H9 (cell line): ENCODE measurements around the gene PDIA6. TPM values are rescaled to one million over a fixed set of nuclear protein-coding genes. Genes with fewer than 3 reads are reported as not detected.

Source experiments
- DNase-seq: peaks from one replicate; pipeline ENCODE4 v3.0.0-alpha.2; 2017
- H2AFZ ChIP-seq: one replicate; pipeline ENCODE4 v1.6.1; 2013; ENCODE audit warnings: mild to moderate bottlenecking, low read length, control low read depth, moderate library complexity
- H2AK5ac ChIP-seq: 2 replicates; pipeline ENCODE4 v1.6.1; 2013; ENCODE audit warnings: low read length, control low read depth, mixed read lengths; ENCODE audit not compliant: insufficient read length
- H2BK120ac ChIP-seq: one replicate; pipeline ENCODE4 v1.6.1; 2013; ENCODE audit warnings: low read depth, mild to moderate bottlenecking, low read length, control low read depth, inconsistent platforms; ENCODE audit not compliant: poor library complexity, severe bottlenecking
- H2BK12ac ChIP-seq: 2 replicates; pipeline ENCODE4 v1.6.1; 2013; ENCODE audit warnings: low read length, control low read depth, mixed read lengths, low read depth; ENCODE audit not compliant: insufficient read length
- H2BK15ac ChIP-seq: 2 replicates; pipeline ENCODE4 v1.6.1; 2013; ENCODE audit warnings: low read depth, low read length, control low read depth
- H2BK20ac ChIP-seq: one replicate; pipeline ENCODE4 v1.6.1; 2013; ENCODE audit warnings: low read depth, mild to moderate bottlenecking, low read length, control low read depth, inconsistent platforms; ENCODE audit not compliant: poor library complexity, severe bottlenecking
- H2BK5ac ChIP-seq: 2 replicates; pipeline ENCODE4 v1.6.1; 2013; ENCODE audit warnings: low read length, control low read depth, mixed read lengths; ENCODE audit not compliant: insufficient read length
- H3K14ac ChIP-seq: 2 replicates; pipeline ENCODE4 v1.6.1; 2013; ENCODE audit warnings: low read length, control low read depth; ENCODE audit not compliant: insufficient read depth
- H3K18ac ChIP-seq: 2 replicates; pipeline ENCODE4 v1.6.1; 2013; ENCODE audit warnings: low read depth, mild to moderate bottlenecking, mixed read lengths, low read length, control low read depth; ENCODE audit not compliant: insufficient read length
- H3K23ac ChIP-seq: 2 replicates; pipeline ENCODE4 v1.6.1; 2013; ENCODE audit warnings: low read length, control low read depth, mixed read lengths, low read depth; ENCODE audit not compliant: insufficient read length
- H3K23me2 ChIP-seq: 2 replicates; pipeline ENCODE4 v1.6.1; 2013; ENCODE audit warnings: low read depth, mild to moderate bottlenecking, mixed read lengths, low read length, control low read depth; ENCODE audit not compliant: insufficient read length, poor library complexity, severe bottlenecking
- H3K27ac ChIP-seq: 2 replicates; pipeline ENCODE4 v1.5.1; 2013; ENCODE audit warnings: low read length, control low read depth, mixed read lengths, low read depth; ENCODE audit not compliant: insufficient read length
- H3K27me3 ChIP-seq: 2 replicates; pipeline ENCODE4 v1.6.1; 2013; ENCODE audit warnings: low read length, control low read depth, inconsistent platforms; ENCODE audit not compliant: insufficient read depth
- H3K4ac ChIP-seq: 2 replicates; pipeline ENCODE4 v1.6.1; 2013; ENCODE audit warnings: low read depth, mild to moderate bottlenecking, control low read depth, inconsistent platforms, low read length, moderate library complexity
- H3K4me1 ChIP-seq: 2 replicates; pipeline ENCODE4 v1.6.1; 2013; ENCODE audit warnings: low read length, control low read depth, inconsistent platforms; ENCODE audit not compliant: insufficient read depth
- H3K4me2 ChIP-seq: 2 replicates; pipeline ENCODE4 v1.6.1; 2013; ENCODE audit warnings: low read length, control low read depth, mixed read lengths; ENCODE audit not compliant: insufficient read length, insufficient read depth
- H3K56ac ChIP-seq: 2 replicates; pipeline ENCODE4 v1.6.1; 2013; ENCODE audit warnings: low read depth, mild to moderate bottlenecking, mixed read lengths, low read length, control low read depth; ENCODE audit not compliant: insufficient read length
- H3K79me1 ChIP-seq: 2 replicates; pipeline ENCODE4 v1.6.1; 2013; ENCODE audit warnings: low read depth, mild to moderate bottlenecking, moderate library complexity, low read length, control low read depth, inconsistent platforms; ENCODE audit not compliant: insufficient read depth, poor library complexity, severe bottlenecking
- H3K79me2 ChIP-seq: 2 replicates; pipeline ENCODE4 v1.6.1; 2013; ENCODE audit warnings: low read length, control low read depth, inconsistent platforms; ENCODE audit not compliant: insufficient read depth
- H3K9ac ChIP-seq: 2 replicates; pipeline ENCODE4 v1.6.1; 2013; ENCODE audit warnings: low read length, control low read depth, mixed read lengths; ENCODE audit not compliant: insufficient read length; ENCODE audit errors: extremely low read depth
- H3K9me3 ChIP-seq: one replicate; pipeline ENCODE4 v1.6.1; 2013; ENCODE audit warnings: low read depth, low read length, inconsistent platforms; ENCODE audit not compliant: control insufficient read depth
- H3T11ph ChIP-seq: one replicate; pipeline ENCODE4 v1.6.1; 2013; ENCODE audit warnings: mild to moderate bottlenecking, low read length, control low read depth, inconsistent platforms
- H4K20me1 ChIP-seq: one replicate; pipeline ENCODE4 v1.6.1; 2013; ENCODE audit not compliant: control insufficient read depth, insufficient read length, insufficient read depth
- H4K5ac ChIP-seq: 2 replicates; pipeline ENCODE4 v1.6.1; 2013; ENCODE audit warnings: low read depth, mild to moderate bottlenecking, mixed read lengths, low read length, control low read depth; ENCODE audit not compliant: insufficient read length
- H4K8ac ChIP-seq: replicated peaks from 2 replicates; pipeline ENCODE4 v1.6.1; 2013; ENCODE audit warnings: low read length, control low read depth, mixed read lengths, low read depth; ENCODE audit not compliant: insufficient read length
- H4K91ac ChIP-seq: 2 replicates; pipeline ENCODE4 v1.6.1; 2013; ENCODE audit warnings: low read depth, mild to moderate bottlenecking, moderate library complexity, mixed read lengths, low read length, control low read depth; ENCODE audit not compliant: insufficient read length
- H3K27ac Mint-ChIP-seq, 3 experiments: 2 replicates in 2 of 3; 3 replicates in 1 of 3; pipeline ENCODE4 v1.8.0; 2020 to 2021; ENCODE audit warnings: mixed read lengths in 3 of 3, mild to moderate bottlenecking in 1 of 3, moderate library complexity in 1 of 3
- H3K27me3 Mint-ChIP-seq: 2 replicates; pipeline ENCODE4 v1.8.0; 2021; ENCODE audit warnings: low read depth, mild to moderate bottlenecking, moderate library complexity, mixed read lengths
- H3K36me3 Mint-ChIP-seq, 3 experiments: 2 replicates in 2 of 3; 3 replicates in 1 of 3; pipeline ENCODE4 v1.8.0; 2020 to 2021; ENCODE audit warnings: low read depth in 3 of 3, mixed read lengths in 3 of 3; ENCODE audit not compliant: insufficient read depth in 1 of 3
- H3K4me1 Mint-ChIP-seq, 2 experiments: 2 replicates each; pipeline ENCODE4 v1.8.0; 2020; ENCODE audit warnings: mixed read lengths in 2 of 2
- H3K4me3 Mint-ChIP-seq, 2 experiments: 2 replicates in 1 of 2; 3 replicates in 1 of 2; pipeline ENCODE4 v1.8.0; 2020 to 2021; ENCODE audit warnings: mild to moderate bottlenecking in 2 of 2, mixed read lengths in 2 of 2, moderate library complexity in 1 of 2
- H3K9me3 Mint-ChIP-seq, 2 experiments: 2 replicates in 1 of 2; 3 replicates in 1 of 2; pipeline ENCODE4 v1.8.0; 2020; ENCODE audit warnings: mild to moderate bottlenecking in 2 of 2, mixed read lengths in 2 of 2, moderate library complexity in 1 of 2
- WGBS: extraction: QIAGEN DNeasy Blood & Tissue Kit; methylation state at CpG from one replicate; pipeline ENCODE4 v1.1.7; 2013; ENCODE audit warnings: missing lambda C conversion rate, low lambda C conversion rate, mixed read lengths; ENCODE audit not compliant: insufficient read length; ENCODE audit errors: extremely low coverage; 5-methylcytosine and 5-hydroxymethylcytosine counted together
- total RNA-seq: library from RNA; stranded (reverse); gene quantifications from 2 replicates; pipeline ENCODE4 v1.2.1, GENCODE V29; 2021
- TF ChIP-seq, protein P1 (sequence below): fragments of 200-600 bp; sonication (generic); conservative IDR thresholded peaks from 3 replicates; pipeline ENCODE4 v1.8.0; 2021; ENCODE audit warnings: antibody characterized with exemption, mild to moderate bottlenecking

Gene PDIA6
- total RNA-seq, 1 experiment from 2014 or later, result 301 TPM

DNA sequence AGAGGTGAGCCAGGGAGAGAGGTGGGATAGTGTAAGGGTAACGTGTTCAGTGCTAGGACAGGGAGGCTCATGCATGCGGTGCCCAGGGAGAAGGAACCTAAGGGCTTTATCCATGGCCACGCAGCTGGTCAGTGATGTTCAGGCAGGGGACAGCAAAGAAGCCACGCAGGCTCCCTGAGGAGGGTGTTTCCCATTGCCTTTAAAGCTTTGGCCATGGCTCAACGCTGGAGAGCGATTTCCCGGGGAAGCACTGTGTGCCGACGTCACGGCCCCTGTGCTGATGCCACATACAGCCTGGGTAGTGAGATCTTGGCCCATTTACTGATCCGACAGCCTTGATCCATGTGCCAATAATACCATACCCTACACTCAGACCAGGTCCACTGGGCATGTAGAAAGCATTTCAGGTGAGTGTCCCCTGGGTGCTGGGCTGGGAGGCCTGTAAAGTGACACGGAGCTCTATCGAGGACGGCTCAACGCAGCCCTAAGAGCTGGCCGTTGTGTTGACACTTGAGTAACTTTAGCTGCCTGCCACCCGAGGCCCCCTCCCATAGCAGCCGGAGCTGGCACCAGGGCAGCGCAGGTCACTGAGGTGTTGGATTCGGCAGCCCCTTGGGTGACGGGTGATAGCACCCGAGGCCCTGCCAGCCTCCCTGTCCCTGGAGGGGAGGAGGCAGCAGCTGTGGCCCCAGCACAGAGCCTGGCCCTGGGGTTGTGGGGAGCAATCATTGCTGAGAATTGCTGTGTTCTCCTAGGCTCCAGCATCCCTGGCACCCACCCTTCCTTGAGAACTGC, 41.4 kb downstream of the PDIA6 start:
- Mint-ChIP-seq H3K4me1 (peaks cover 8 to 17% of the 10 kb centered on the region in 2 experiments), H3K36me3 (no peaks in the 10 kb centered on the region), H3K27me3 (peaks cover 3% of the 10 kb centered on the region; the same call in 1 of the 2 replicates), H3K9me3 (no peaks in the 10 kb centered on the region; a peak in 1 of 5 replicates), H3K27ac (no peak overlapping the region; a peak in 1 of 7 replicates), H3K4me3 (no peak overlapping the region)
- Histone ChIP-seq H2BK20ac (no peak overlapping the region), H3K14ac (no peak overlapping the region; the same call in 1 of the 2 replicates), H3K4ac (no peak overlapping the region), H3T11ph (no peak overlapping the region), H3K79me1 (no peaks in the 10 kb centered on the region), H3K23me2 (no peaks in the 10 kb centered on the region), H2BK15ac (no peak overlapping the region), H3K9me3 (no peaks in the 10 kb centered on the region), H3K56ac (no peak overlapping the region), H4K91ac (no peak overlapping the region), H3K23ac (no peak overlapping the region), H3K79me2 (no peaks in the 10 kb centered on the region), H2BK5ac (no peak overlapping the region), H2AK5ac (no peak overlapping the region), H4K8ac (no peak overlapping the region), H2BK12ac (no peak overlapping the region), H4K5ac (no peak overlapping the region), H3K27me3 (no peaks in the 10 kb centered on the region), H2BK120ac (no peak overlapping the region), H3K27ac (no peak overlapping the region), H3K4me1 (no peaks in the 10 kb centered on the region), H4K20me1 (no peaks in the 10 kb centered on the region), H3K18ac (no peak overlapping the region), H2AFZ (no peak overlapping the region), H3K9ac (no peak overlapping the region), H3K4me2 (no peak overlapping the region)
- TF ChIP-seq, protein P1, sequence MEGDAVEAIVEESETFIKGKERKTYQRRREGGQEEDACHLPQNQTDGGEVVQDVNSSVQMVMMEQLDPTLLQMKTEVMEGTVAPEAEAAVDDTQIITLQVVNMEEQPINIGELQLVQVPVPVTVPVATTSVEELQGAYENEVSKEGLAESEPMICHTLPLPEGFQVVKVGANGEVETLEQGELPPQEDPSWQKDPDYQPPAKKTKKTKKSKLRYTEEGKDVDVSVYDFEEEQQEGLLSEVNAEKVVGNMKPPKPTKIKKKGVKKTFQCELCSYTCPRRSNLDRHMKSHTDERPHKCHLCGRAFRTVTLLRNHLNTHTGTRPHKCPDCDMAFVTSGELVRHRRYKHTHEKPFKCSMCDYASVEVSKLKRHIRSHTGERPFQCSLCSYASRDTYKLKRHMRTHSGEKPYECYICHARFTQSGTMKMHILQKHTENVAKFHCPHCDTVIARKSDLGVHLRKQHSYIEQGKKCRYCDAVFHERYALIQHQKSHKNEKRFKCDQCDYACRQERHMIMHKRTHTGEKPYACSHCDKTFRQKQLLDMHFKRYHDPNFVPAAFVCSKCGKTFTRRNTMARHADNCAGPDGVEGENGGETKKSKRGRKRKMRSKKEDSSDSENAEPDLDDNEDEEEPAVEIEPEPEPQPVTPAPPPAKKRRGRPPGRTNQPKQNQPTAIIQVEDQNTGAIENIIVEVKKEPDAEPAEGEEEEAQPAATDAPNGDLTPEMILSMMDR, result no peak
- no peak for DNase-seq
- WGBS, result no CpG with 5 or more reads among the region's 22 CpGs
